BE2C (cell line): ENCODE results near the gene FKBP6. TPM values are rescaled to one million over a fixed set of nuclear protein-coding genes. Genes with fewer than 3 reads are reported as not detected.
"Not testable (repeated sequence)": the region's sequence is repeated elsewhere in the genome, so short reads cannot be mapped to it uniquely, and the experiment has no call there.

Source experiments
- DNase-seq: peaks from one replicate; pipeline ENCODE4 v3.0.0-alpha.2; 2020
- H3K27me3 ChIP-seq: fragments of 250-450 bp; sonication (Bioruptor Pico); 2 replicates; pipeline ENCODE4 v1.5.1; 2020; ENCODE audit warnings: mild to moderate bottlenecking
- H3K36me3 ChIP-seq: fragments of 250-450 bp; sonication (Bioruptor Pico); 2 replicates; pipeline ENCODE4 v1.5.1; 2020; ENCODE audit warnings: mild to moderate bottlenecking
- H3K4me1 ChIP-seq: fragments of 250-450 bp; sonication (Bioruptor Pico); 2 replicates; pipeline ENCODE4 v1.5.1; 2020
- H3K4me3 ChIP-seq: 2 replicates; pipeline ENCODE4 v1.5.1; 2011; ENCODE audit warnings: low read depth, low read length
- H3K9me3 ChIP-seq: fragments of 250-450 bp; sonication (Bioruptor Pico); 2 replicates; pipeline ENCODE4 v1.5.1; 2020
- CTCF ChIP-seq: IDR thresholded peaks from 2 replicates; pipeline ENCODE4 v1.5.1; 2012; ENCODE audit warnings: mild to moderate bottlenecking, low read depth, low read length
- polyA plus RNA-seq: library from polyadenylated mRNA; unstranded; fragments of >200 nt; gene quantifications from one replicate; pipeline ENCODE4 v1.2.1, GENCODE V29; 2012; ENCODE audit warnings: low read depth, missing spikeins; ENCODE audit not compliant: insufficient read length, insufficient read depth

Gene FKBP6
- polyA plus RNA-seq = not detected

GRCh38 chr7:73327922-73328321 lies at the start of gene FKBP6, which contains the start of gene TRIM50:
TSS of gene FKBP6 (plus strand) at chr7:73328161. CDS start at chr7:73328429, 268 bp downstream.
TSS of gene TRIM50 (minus strand) at chr7:73328082. CDS start at chr7:73324787, 3,295 bp downstream.
- not testable (repeated sequence) for H3K9me3 ChIP-seq, DNase-seq, H3K36me3 ChIP-seq

GRCh38 chr7:73297235-73297634 lies 30.7 kb upstream of the FKBP6 start:
- H3K27me3 ChIP-seq, H3K4me3 ChIP-seq, H3K9me3 ChIP-seq, DNase-seq, H3K4me1 ChIP-seq, H3K36me3 ChIP-seq: not testable (repeated sequence)

More at GRCh38 chr7:73327922-73328321, at the start of gene FKBP6, which contains the start of gene TRIM50:
- not testable (repeated sequence) for H3K4me1 ChIP-seq, H3K27me3 ChIP-seq, H3K4me3 ChIP-seq

DNA sequence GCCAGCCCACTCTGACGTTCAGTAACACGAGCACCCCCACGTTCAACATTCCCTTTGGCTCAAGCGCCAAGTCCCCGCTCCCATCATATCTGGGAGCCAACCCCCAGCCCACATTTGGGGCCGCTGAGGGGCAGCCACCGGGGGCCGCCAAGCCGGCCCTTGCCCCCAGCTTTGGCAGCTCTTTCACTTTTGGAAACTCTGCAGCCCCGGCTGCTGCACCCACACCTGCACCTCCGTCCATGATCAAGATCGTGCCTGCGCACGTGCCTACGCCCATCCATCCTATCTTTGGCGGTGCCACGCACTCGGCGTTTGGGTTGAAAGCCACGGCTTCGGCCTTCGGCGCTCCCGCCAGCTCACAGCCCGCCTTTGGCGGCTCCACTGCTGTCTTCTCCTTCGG lies 30.3 kb upstream of the FKBP6 start:
- H3K9me3 ChIP-seq, DNase-seq: not testable (repeated sequence)

DNA sequence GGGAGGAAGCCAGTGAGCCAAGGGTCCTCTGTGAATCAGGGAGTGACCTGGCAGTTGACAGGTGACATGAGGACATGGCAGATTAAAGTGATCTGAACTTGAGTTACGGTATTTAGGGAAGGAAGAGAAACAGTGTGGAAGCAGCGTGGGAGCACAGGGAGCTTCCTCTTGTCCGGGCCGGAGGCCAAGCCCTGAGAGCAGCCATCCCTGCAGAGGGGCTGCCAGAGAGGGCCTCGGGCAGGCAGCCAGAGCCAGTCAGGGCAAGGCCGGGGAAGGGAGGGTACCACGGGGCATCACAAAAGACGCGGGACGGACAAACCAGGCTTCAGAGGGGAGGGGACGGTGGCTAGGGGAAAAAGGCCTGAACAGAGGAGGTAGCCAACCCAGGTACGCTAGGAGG lies 28.1 kb upstream of the FKBP6 start:
- not testable (repeated sequence) for H3K4me1 ChIP-seq, DNase-seq, H3K27me3 ChIP-seq, H3K4me3 ChIP-seq, H3K36me3 ChIP-seq, H3K9me3 ChIP-seq

More for the DNA sequence above, 30.3 kb upstream of the FKBP6 start:
- not testable (repeated sequence) for H3K27me3 ChIP-seq, H3K4me1 ChIP-seq, H3K36me3 ChIP-seq, H3K4me3 ChIP-seq

DNA sequence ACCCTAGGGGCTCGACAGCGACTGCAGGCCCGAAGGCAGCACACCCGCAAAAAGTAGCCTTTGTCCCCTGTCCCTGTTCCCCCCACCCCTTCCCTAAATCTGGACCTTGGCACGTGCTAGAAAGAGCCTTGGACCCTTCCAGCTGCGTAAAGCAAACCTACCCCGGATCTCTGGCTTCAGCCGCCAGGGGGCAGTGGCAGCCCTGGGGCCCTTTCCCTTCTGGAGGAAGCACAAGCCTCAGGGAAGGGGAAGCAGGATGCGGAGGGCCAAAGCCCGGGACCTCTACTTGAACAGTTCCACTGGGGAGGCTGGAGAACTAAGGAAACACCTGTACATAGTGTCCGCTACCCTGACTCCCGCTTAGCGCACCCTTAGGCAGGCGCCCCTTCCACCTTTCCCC lies 26.9 kb upstream of the FKBP6 start:
- not testable (repeated sequence) for H3K36me3 ChIP-seq, H3K4me1 ChIP-seq, H3K4me3 ChIP-seq, H3K27me3 ChIP-seq, DNase-seq, H3K9me3 ChIP-seq

GRCh38 chr7:73302846-73303245 lies 25.1 kb upstream of the FKBP6 start:
- not testable (repeated sequence) for H3K4me3 ChIP-seq, H3K9me3 ChIP-seq, DNase-seq, H3K36me3 ChIP-seq, H3K27me3 ChIP-seq, H3K4me1 ChIP-seq

DNA sequence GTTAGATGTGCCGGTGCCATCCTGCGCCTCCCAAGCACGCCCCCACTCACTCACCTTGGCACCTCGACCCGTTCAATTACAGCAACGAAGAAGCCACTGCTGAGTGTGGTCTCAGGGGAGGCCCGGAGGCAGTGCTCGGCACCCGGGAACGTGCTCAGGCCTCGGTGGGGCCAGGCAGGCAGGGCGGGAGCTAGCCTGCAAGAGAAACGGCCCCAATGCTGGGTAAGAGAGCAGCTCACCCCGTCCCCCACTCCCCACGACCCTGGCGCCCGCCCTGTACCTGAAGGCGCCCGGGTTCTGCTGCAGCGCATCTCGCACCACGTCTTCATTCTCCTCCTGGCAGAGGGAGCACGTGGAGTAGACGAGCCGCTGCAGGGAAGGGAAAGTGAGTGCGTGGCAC lies 24.4 kb upstream of the FKBP6 start:
- no peak for TF ChIP-seq CTCF
- no peak for DNase-seq

DNA sequence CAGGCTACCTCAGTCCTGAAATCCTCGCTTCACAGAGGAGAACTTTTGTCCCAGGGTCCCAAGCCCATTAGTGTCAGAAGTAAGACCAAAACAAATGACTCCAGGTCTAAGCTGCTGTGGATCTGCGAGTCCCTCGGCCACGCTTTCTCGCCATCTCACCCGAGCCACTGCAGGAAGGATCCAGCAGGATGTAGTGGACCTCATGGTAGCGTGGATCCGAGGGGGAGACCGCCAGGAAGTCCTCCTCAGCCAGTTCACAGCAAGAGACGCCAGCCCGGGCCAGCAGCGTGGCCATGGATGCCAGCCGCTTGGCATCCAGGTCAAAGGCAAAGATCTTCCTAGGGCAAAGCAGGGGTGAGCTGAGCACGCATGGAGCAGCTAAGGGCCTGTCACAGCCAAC lies 23.9 kb upstream of the FKBP6 start:
- peaks cover 3% of the 10 kb centered on the region; the same call in 1 of the 2 replicates for H3K36me3 ChIP-seq
- no peaks in the 10 kb centered on the region for H3K9me3 ChIP-seq
- no peak for TF ChIP-seq CTCF
- H3K27me3 ChIP-seq = no peaks in the 10 kb centered on the region
- no peaks in the 10 kb centered on the region for H3K4me1 ChIP-seq
- DNase-seq = no peak
- H3K4me3 ChIP-seq = no peak overlapping the region

More for the DNA sequence above, 24.4 kb upstream of the FKBP6 start:
- Histone ChIP-seq H3K4me3 (no peak overlapping the region), H3K36me3 (peaks cover 3% of the 10 kb centered on the region; the same call in 1 of the 2 replicates), H3K9me3 (no peaks in the 10 kb centered on the region), H3K4me1 (no peaks in the 10 kb centered on the region), H3K27me3 (no peaks in the 10 kb centered on the region)

GRCh38 chr7:73304612-73305387 lies 23.2 kb upstream of the FKBP6 start:
- not testable (repeated sequence) for H3K36me3 ChIP-seq, H3K27me3 ChIP-seq, H3K9me3 ChIP-seq, H3K4me1 ChIP-seq, DNase-seq, H3K4me3 ChIP-seq
- peak; percentile 29 for TF ChIP-seq CTCF
